Measurements from ENCODE around the gene POMC.

POMC gene

GRCh38 chr2:25198209-25198525 lies 29.8 kb upstream of the POMC start:
- H3K4ac ChIP-seq (ENCODE audit: low read length) = no peak overlapping the region
- no peak overlapping the region for H3K14ac ChIP-seq (ENCODE audit: low read length)
- H2AFZ ChIP-seq (ENCODE audit: low read length) = peak overlapping the region; percentile 75
- no peaks in the 10 kb centered on the region for H3K79me1 ChIP-seq (ENCODE audit: low read depth, low read length)
- H3K18ac ChIP-seq (ENCODE audit: low read length) = no peak overlapping the region
- H2BK15ac ChIP-seq (ENCODE audit: low read length) = no peak overlapping the region
- H2AK5ac ChIP-seq (ENCODE audit: low read depth, low read length) = no peak overlapping the region
- no peaks in the 10 kb centered on the region for H3K36me3 ChIP-seq (replicated peaks in 1 of 2; ENCODE audit: control insufficient read depth in 2 of 2, insufficient read depth in 2 of 2, low read length in 2 of 2)
- no peak overlapping the region for H3K4me2 ChIP-seq (ENCODE audit: insufficient read depth, low read length, poor library complexity, severe bottlenecking)
- H2BK120ac ChIP-seq (ENCODE audit: low read depth, low read length) = no peak overlapping the region
- no peak overlapping the region for H4K8ac ChIP-seq (ENCODE audit: low read depth, low read length)
- no CpG with 5 or more reads among the region's 4 CpGs for WGBS, 2 donors (ENCODE audit: extremely low coverage in 2 of 2, insufficient read length in 2 of 2, insufficient replicate concordance in 1 of 2)
- H3K4me1 ChIP-seq (ENCODE audit: control insufficient read depth in 2 of 2, insufficient read depth in 1 of 2, low read depth in 1 of 2, low read length in 2 of 2) = peaks cover 8 to 17% of the 10 kb centered on the region in 2 donors
- no peak overlapping the region for H3K27ac ChIP-seq (replicated peaks; ENCODE audit: low read length)
- H3K4me3 ChIP-seq (ENCODE audit: low read length in 2 of 2) = no peak overlapping the region
- DNase-seq (ENCODE audit: low spot score) = no peak
- no peak overlapping the region for H2BK5ac ChIP-seq (ENCODE audit: low read length)
- H3K9ac ChIP-seq (ENCODE audit: low read depth, low read length, poor library complexity) = no peak overlapping the region
- H3K23ac ChIP-seq (ENCODE audit: low read depth, low read length, poor library complexity) = no peak overlapping the region
- H4K91ac ChIP-seq (ENCODE audit: low read depth, low read length, poor library complexity) = no peak overlapping the region
- H2BK12ac ChIP-seq (ENCODE audit: low read length) = no peak overlapping the region
- H3K9me3 ChIP-seq (replicated peaks in 1 of 2; ENCODE audit: control insufficient read depth in 2 of 2, insufficient read depth in 1 of 2, low read depth in 1 of 2, low read length in 2 of 2) = no peaks in the 10 kb centered on the region
- peaks cover 0 to 69% (median 0%) of the 10 kb centered on the region in 3 experiments for H3K27me3 ChIP-seq (ENCODE audit: control insufficient read depth in 3 of 3, insufficient read depth in 3 of 3, low read depth in 1 of 3, low read length in 3 of 3)

DNA sequence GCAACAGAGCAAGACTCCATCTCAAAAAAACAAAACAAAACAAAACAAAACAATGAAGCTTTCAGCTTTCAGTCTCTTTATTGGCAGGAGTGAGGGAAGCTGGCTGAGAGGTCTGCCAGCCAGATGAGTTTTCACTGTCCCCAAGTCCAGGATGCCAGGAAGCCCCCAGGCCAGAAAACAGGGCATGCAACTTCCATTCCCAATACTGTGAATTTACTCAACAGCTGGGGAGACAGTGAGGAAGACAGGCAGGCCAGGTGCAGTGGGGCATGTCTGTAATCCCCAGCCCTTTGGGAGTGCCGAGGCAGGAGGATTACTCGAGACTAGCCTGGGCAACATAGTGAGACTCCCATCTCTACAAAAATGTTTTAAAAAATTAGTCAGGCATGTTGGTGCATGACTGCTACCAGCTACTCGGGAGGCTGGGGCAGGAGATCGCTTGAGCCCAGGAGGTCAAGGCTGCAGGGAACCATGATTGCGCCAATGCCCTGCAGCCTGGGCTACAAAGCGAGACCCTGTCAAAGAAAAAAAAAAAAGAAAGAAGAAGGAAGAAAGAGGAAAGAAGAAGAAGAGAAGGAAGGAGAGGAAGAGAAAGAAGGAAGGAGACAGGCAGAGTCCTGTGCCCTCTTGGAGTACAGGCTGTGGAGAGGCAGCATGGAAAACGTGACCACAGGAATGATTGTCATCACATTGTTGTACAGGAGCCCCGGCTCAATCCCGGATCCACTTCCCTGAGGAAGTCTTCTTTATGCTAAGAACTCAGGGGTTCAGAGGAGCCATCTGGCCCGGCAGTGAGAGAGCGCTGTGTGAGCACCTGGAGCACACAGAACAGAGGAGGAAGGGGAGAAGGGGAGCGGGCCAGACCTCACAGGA lies 29.2 kb upstream of the POMC start:
- Histone ChIP-seq H3K9me3 (replicated peaks in 1 of 2; ENCODE audit: control insufficient read depth in 2 of 2, insufficient read depth in 1 of 2, low read depth in 1 of 2, low read length in 2 of 2) (no peaks in the 10 kb centered on the region), H2BK5ac (ENCODE audit: low read length) (no peak overlapping the region), H3K23ac (ENCODE audit: low read depth, low read length, poor library complexity) (no peak overlapping the region), H3K27ac (replicated peaks; ENCODE audit: low read length) (no peak overlapping the region), H2BK120ac (ENCODE audit: low read depth, low read length) (no peak overlapping the region), H2AK5ac (ENCODE audit: low read depth, low read length) (no peak overlapping the region), H3K9ac (ENCODE audit: low read depth, low read length, poor library complexity) (no peak overlapping the region), H3K27me3 (ENCODE audit: control insufficient read depth in 3 of 3, insufficient read depth in 3 of 3, low read depth in 1 of 3, low read length in 3 of 3) (peaks cover 0 to 67% (median 0%) of the 10 kb centered on the region in 3 experiments), H3K79me1 (ENCODE audit: low read depth, low read length) (no peaks in the 10 kb centered on the region), H2BK15ac (ENCODE audit: low read length) (no peak overlapping the region), H3K4me3 (ENCODE audit: low read length in 2 of 2) (no peak overlapping the region), H3K14ac (ENCODE audit: low read length) (no peak overlapping the region), H3K4me2 (ENCODE audit: insufficient read depth, low read length, poor library complexity, severe bottlenecking) (no peak overlapping the region), H4K91ac (ENCODE audit: low read depth, low read length, poor library complexity) (no peak overlapping the region), H2AFZ (ENCODE audit: low read length) (peak overlapping the region; percentile 75), H2BK12ac (ENCODE audit: low read length) (no peak overlapping the region), H3K18ac (ENCODE audit: low read length) (peak overlapping the region; percentile 67), H3K36me3 (replicated peaks in 1 of 2; ENCODE audit: control insufficient read depth in 2 of 2, insufficient read depth in 2 of 2, low read length in 2 of 2) (no peaks in the 10 kb centered on the region), H3K4me1 (ENCODE audit: control insufficient read depth in 2 of 2, insufficient read depth in 1 of 2, low read depth in 1 of 2, low read length in 2 of 2) (peaks cover 8 to 17% of the 10 kb centered on the region in 2 donors), H3K4ac (ENCODE audit: low read length) (peak overlapping the region; percentile 78), H4K8ac (ENCODE audit: low read depth, low read length) (peak overlapping the region; percentile 45)
- DNase-seq (ENCODE audit: low spot score) = no peak
- WGBS, 2 donors (ENCODE audit: extremely low coverage in 2 of 2, insufficient read length in 2 of 2, insufficient replicate concordance in 1 of 2) = no CpG with 5 or more reads among the region's 12 CpGs

DNA sequence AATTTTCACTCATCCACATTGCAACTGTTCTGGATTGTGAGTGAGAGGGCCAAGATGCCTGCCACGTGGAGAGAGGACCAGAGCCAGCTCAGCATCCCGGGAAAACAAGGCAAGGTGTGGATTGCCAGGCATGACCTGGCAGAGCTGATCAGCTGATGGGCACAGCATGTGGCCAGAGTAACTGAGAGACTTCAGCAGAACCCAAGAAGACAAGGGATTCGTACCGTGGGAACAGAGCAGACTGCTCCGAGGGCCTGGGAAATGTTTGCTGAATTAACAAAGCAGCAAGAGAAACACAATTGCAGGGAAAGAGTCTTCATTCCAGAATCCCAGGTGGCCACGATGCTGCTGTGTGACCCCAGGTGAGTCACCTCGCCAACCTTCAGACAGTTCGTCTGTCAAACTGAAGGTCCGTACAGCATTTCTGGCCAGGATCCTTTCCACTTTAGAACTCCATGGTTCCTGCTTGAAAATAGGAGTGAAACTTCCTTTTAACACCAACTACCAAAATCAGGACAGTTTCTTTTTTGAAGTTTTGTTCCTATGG lies 26.3 kb upstream of the POMC start:
- no peak overlapping the region for H3K23ac ChIP-seq (ENCODE audit: low read depth, low read length, poor library complexity)
- no peak overlapping the region for H4K91ac ChIP-seq (ENCODE audit: low read depth, low read length, poor library complexity)
- no peaks in the 10 kb centered on the region for H3K79me1 ChIP-seq (ENCODE audit: low read depth, low read length)
- no peak overlapping the region for H3K4me2 ChIP-seq (ENCODE audit: insufficient read depth, low read length, poor library complexity, severe bottlenecking)
- no peaks in the 10 kb centered on the region for H3K9me3 ChIP-seq (replicated peaks in 1 of 2; ENCODE audit: control insufficient read depth in 2 of 2, insufficient read depth in 1 of 2, low read depth in 1 of 2, low read length in 2 of 2)
- H2AFZ ChIP-seq (ENCODE audit: low read length) = no peak overlapping the region
- no peak overlapping the region for H2BK15ac ChIP-seq (ENCODE audit: low read length)
- no peak overlapping the region for H3K4me3 ChIP-seq (ENCODE audit: low read length in 2 of 2)
- peak overlapping the region; percentile 61 for H3K18ac ChIP-seq (ENCODE audit: low read length)
- peak overlapping the region; percentile 74 for H3K27ac ChIP-seq (replicated peaks; ENCODE audit: low read length)
- peak overlapping the region; percentile 89 for H4K8ac ChIP-seq (ENCODE audit: low read depth, low read length)
- peaks cover 18 to 23% of the 10 kb centered on the region in 2 donors for H3K4me1 ChIP-seq (ENCODE audit: control insufficient read depth in 2 of 2, insufficient read depth in 1 of 2, low read depth in 1 of 2, low read length in 2 of 2)
- no peak overlapping the region for H3K14ac ChIP-seq (ENCODE audit: low read length)
- H3K27me3 ChIP-seq (ENCODE audit: control insufficient read depth in 3 of 3, insufficient read depth in 3 of 3, low read depth in 1 of 3, low read length in 3 of 3) = peaks cover 0 to 68% (median 0%) of the 10 kb centered on the region in 3 experiments
- H3K36me3 ChIP-seq (replicated peaks in 1 of 2; ENCODE audit: control insufficient read depth in 2 of 2, insufficient read depth in 2 of 2, low read length in 2 of 2) = no peaks in the 10 kb centered on the region
- peak overlapping the region; percentile 46 for H2BK5ac ChIP-seq (ENCODE audit: low read length)
- no peak overlapping the region for H3K4ac ChIP-seq (ENCODE audit: low read length)
- no peak overlapping the region for H2AK5ac ChIP-seq (ENCODE audit: low read depth, low read length)
- peak overlapping the region; percentile 64 for H2BK12ac ChIP-seq (ENCODE audit: low read length)
- no peak overlapping the region for H3K9ac ChIP-seq (ENCODE audit: low read depth, low read length, poor library complexity)
- peak overlapping the region; percentile 34 for H2BK120ac ChIP-seq (ENCODE audit: low read depth, low read length)
- WGBS, 2 donors (ENCODE audit: extremely low coverage in 2 of 2, insufficient read length in 2 of 2, insufficient replicate concordance in 1 of 2) = no CpG with 5 or more reads among the region's 9 CpGs
- DNase-seq (ENCODE audit: low spot score) = no peak

DNA sequence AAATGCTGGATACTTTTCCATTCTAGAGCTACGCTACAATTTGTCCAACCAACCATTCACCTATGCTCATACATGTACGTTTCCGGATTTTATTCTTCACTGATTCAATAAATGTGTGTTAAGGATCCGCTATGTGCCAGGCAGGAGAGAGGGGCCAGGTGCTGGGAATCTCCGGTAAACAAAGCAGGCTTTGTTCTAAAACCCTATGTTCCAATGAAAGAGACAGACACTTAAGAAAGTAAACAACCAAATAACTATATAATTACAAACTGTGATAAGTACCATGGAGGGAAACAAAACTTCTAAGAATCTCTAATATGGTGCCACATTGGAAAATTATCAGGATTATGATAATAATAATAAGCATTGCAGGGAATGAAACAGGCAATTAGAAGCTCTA lies 22.2 kb upstream of the POMC start:
- H3K27me3 ChIP-seq (ENCODE audit: control insufficient read depth in 3 of 3, insufficient read depth in 3 of 3, low read depth in 1 of 3, low read length in 3 of 3) = peaks cover 0 to 72% (median 0%) of the 10 kb centered on the region in 3 experiments
- no peak overlapping the region for H3K14ac ChIP-seq (ENCODE audit: low read length)
- H3K9me3 ChIP-seq (replicated peaks in 1 of 2; ENCODE audit: control insufficient read depth in 2 of 2, insufficient read depth in 1 of 2, low read depth in 1 of 2, low read length in 2 of 2) = no peaks in the 10 kb centered on the region
- no peak overlapping the region for H4K91ac ChIP-seq (ENCODE audit: low read depth, low read length, poor library complexity)
- H2AK5ac ChIP-seq (ENCODE audit: low read depth, low read length) = no peak overlapping the region
- no peak overlapping the region for H4K8ac ChIP-seq (ENCODE audit: low read depth, low read length)
- WGBS, 2 donors (ENCODE audit: extremely low coverage in 2 of 2, insufficient read length in 2 of 2, insufficient replicate concordance in 1 of 2) = no CpG with 5 or more reads among the region's 5 CpGs
- H2BK120ac ChIP-seq (ENCODE audit: low read depth, low read length) = no peak overlapping the region
- no peak overlapping the region for H3K18ac ChIP-seq (ENCODE audit: low read length)
- H3K4me1 ChIP-seq (ENCODE audit: control insufficient read depth in 2 of 2, insufficient read depth in 1 of 2, low read depth in 1 of 2, low read length in 2 of 2) = peaks cover 11 to 24% of the 10 kb centered on the region in 2 donors
- H2BK15ac ChIP-seq (ENCODE audit: low read length) = no peak overlapping the region
- H3K4me3 ChIP-seq (ENCODE audit: low read length in 2 of 2) = no peak overlapping the region
- no peaks in the 10 kb centered on the region for H3K79me1 ChIP-seq (ENCODE audit: low read depth, low read length)
- H2BK12ac ChIP-seq (ENCODE audit: low read length) = no peak overlapping the region
- H3K23ac ChIP-seq (ENCODE audit: low read depth, low read length, poor library complexity) = no peak overlapping the region
- DNase-seq (ENCODE audit: low spot score) = no peak
- H3K4me2 ChIP-seq (ENCODE audit: insufficient read depth, low read length, poor library complexity, severe bottlenecking) = no peak overlapping the region
- no peak overlapping the region for H2BK5ac ChIP-seq (ENCODE audit: low read length)
- no peak overlapping the region for H3K4ac ChIP-seq (ENCODE audit: low read length)
- no peaks in the 10 kb centered on the region for H3K36me3 ChIP-seq (replicated peaks in 1 of 2; ENCODE audit: control insufficient read depth in 2 of 2, insufficient read depth in 2 of 2, low read length in 2 of 2)
- no peak overlapping the region for H3K27ac ChIP-seq (replicated peaks; ENCODE audit: low read length)
- H2AFZ ChIP-seq (ENCODE audit: low read length) = no peak overlapping the region
- H3K9ac ChIP-seq (ENCODE audit: low read depth, low read length, poor library complexity) = no peak overlapping the region

Measured in neuronal stem cell (in vitro differentiated cells).